T-helper 1 cell treated with Interleukin-12 subunit alpha and Interleukin-12 subunit beta and Interleukin-4 antibody, amounts not matched to agents 30 μg/mL and 1 μg/mL, for 36 hours (primary cell): Measurements from ENCODE around the gene RND2.
A peak's percentile ranks its signal among the peaks of the same experiment; 100 is the strongest.
"Not testable (repeated sequence)": the region's sequence is repeated elsewhere in the genome, so short reads cannot be mapped to it uniquely, and the experiment has no call there.

Experiments used
- H3K27ac Mint-ChIP-seq: one replicate; pipeline ENCODE4 v1.8.0; 2021; ENCODE audit warnings: mild to moderate bottlenecking, mixed read lengths
- H3K27me3 Mint-ChIP-seq: one replicate; pipeline ENCODE4 v1.8.0; 2021; ENCODE audit warnings: low read depth, mixed read lengths
- H3K36me3 Mint-ChIP-seq: one replicate; pipeline ENCODE4 v1.8.0; 2021; ENCODE audit warnings: low read depth, mixed read lengths
- H3K4me1 Mint-ChIP-seq: one replicate; pipeline ENCODE4 v1.8.0; 2021; ENCODE audit warnings: low read depth, mixed read lengths
- H3K4me3 Mint-ChIP-seq: one replicate; pipeline ENCODE4 v1.8.0; 2021; ENCODE audit warnings: mild to moderate bottlenecking, moderate library complexity, mixed read lengths
- H3K9me3 Mint-ChIP-seq: one replicate; pipeline ENCODE4 v1.8.0; 2021; ENCODE audit warnings: mixed read lengths

Gene RND2

DNA sequence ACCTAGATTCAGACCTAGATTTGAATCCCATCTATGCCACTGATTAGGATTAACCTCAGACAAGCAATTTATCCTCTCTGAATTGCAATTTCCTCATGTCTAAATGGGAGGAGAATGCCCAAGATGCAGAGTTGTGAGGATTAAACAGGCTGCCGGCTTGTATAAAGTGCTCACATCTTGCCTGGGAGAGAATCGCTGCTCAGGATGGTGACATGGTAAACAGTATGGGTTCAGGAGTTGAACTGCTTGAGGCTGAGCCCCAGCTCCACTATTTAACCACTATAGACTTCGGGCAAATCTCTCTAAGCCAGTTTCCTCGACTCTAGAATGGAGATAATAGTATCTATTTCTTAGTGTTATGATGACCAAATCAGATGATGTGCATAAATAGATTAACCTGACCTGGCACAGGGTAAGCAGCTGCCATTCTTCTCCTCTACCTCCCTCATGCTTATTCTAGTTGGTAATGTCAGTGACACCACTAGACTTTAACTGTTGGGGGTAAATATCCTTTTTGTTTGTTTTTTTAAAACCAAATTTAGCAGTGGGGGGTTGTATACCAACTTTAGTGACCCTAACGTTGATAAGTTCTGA, 27.5 kb upstream of the RND2 start:
- H3K27me3 Mint-ChIP-seq, result no peaks in the 10 kb centered on the region
- peak overlapping the region; percentile 90 for H3K4me3 Mint-ChIP-seq
- H3K9me3 Mint-ChIP-seq, result no peaks in the 10 kb centered on the region
- H3K27ac Mint-ChIP-seq, result peak overlapping the region; percentile 92
- peaks cover 27% of the 10 kb centered on the region for H3K36me3 Mint-ChIP-seq
- H3K4me1 Mint-ChIP-seq, result peaks cover 20% of the 10 kb centered on the region

DNA sequence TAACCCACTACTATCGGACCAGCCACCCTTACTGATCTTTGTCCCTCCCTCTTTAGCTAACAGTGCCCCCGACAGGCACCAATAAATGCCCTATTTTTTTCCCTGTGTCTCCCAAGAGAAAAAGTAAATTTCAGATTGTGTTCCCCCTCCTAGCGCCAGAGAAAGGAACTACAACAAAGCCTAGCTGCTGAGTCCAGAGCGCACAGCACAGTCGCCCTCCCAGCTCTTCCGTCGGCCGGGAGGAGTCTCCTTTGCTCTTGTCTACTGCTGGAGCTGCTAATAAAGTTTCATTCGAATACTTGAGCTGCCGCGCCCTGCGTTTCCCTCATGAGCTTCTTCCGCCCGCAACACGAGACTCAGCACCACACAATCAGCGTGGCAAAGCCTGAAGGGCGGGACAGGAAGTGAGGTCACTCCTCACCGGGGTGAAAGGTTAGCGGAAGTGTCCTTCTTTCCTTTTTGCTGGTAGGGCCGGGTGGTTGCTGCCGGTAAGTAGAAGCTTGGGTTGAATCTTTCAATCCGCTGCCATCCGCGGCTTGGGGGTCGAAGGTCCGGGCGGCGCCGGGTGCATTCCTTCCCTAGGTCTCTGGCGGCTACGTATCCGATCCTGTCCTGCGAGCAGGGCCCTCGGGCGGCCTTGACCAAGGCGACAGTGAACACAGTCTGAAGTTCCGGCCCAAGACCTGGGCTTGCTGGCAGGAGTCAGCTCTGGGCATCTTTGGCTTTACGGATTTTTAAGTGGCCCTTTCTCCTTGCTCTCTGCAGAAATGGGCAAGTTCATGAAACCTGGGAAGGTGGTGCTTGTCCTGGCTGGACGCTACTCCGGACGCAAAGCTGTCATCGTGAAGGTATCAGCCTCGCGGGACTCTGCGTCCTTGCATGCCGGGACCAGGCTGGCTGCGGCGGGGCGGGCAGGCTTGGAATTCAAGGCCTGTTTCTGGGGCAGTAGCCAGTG, 26.8 kb upstream of the RND2 start, which contains the start of gene RPL27:
Gene RPL27 (plus strand): TSS at position 436 of the 955 bp plus-strand sequence. CDS start 332 bp downstream, at position 768.
- Mint-ChIP-seq H3K9me3 (no peaks in the 10 kb centered on the region), H3K27me3 (no peaks in the 10 kb centered on the region), H3K4me3 (peak within 1 kb of the TSS; percentile 90), H3K36me3 (peaks cover 31% of the 10 kb centered on the region), H3K4me1 (peaks cover 20% of the 10 kb centered on the region), H3K27ac (peak within 1 kb of the TSS; percentile 92)

- peak overlapping the region; percentile 92 for H3K27ac Mint-ChIP-seq
Observed at GRCh38 chr17:42999003-42999525, 26.0 kb upstream of the RND2 start.

GRCh38 chr17:43000894-43001293, 24.1 kb upstream of the RND2 start:
- peaks cover 20% of the 10 kb centered on the region for H3K4me1 Mint-ChIP-seq
- not testable (repeated sequence) for H3K4me3 Mint-ChIP-seq, H3K9me3 Mint-ChIP-seq, H3K27ac Mint-ChIP-seq, H3K27me3 Mint-ChIP-seq
- peaks cover 33% of the 10 kb centered on the region for H3K36me3 Mint-ChIP-seq

More at GRCh38 chr17:42999003-42999525, 26.0 kb upstream of the RND2 start:
- Mint-ChIP-seq H3K4me3 (peak overlapping the region; percentile 90), H3K4me1 (peaks cover 20% of the 10 kb centered on the region), H3K36me3 (peaks cover 36% of the 10 kb centered on the region), H3K27me3 (no peaks in the 10 kb centered on the region), H3K9me3 (no peaks in the 10 kb centered on the region)

GRCh38 chr17:43003542-43004172, 21.4 kb upstream of the RND2 start:
- H3K4me1 Mint-ChIP-seq, result peaks cover 21% of the 10 kb centered on the region
- no peak overlapping the region for H3K4me3 Mint-ChIP-seq
- H3K36me3 Mint-ChIP-seq, result peaks cover 35% of the 10 kb centered on the region
- H3K27me3 Mint-ChIP-seq, result no peaks in the 10 kb centered on the region
- H3K27ac Mint-ChIP-seq, result peak overlapping the region; percentile 31
- no peaks in the 10 kb centered on the region for H3K9me3 Mint-ChIP-seq

- peak within 1 kb of the TSS; percentile 100 for H3K27ac Mint-ChIP-seq
- H3K36me3 Mint-ChIP-seq, result peaks cover 25% of the 10 kb centered on the region
- H3K9me3 Mint-ChIP-seq, result no peaks in the 10 kb centered on the region
- peak within 1 kb of the TSS; percentile 100 for H3K4me3 Mint-ChIP-seq
- H3K4me1 Mint-ChIP-seq, result peaks cover 16% of the 10 kb centered on the region
- no peaks in the 10 kb centered on the region for H3K27me3 Mint-ChIP-seq
Observed at GRCh38 chr17:43006639-43007551, 18.1 kb upstream of the RND2 start, which contains the start of gene IFI35. Gene IFI35 (plus strand): TSS chr17:43006784. CDS start chr17:43006948, 164 bp downstream.

- no peaks in the 10 kb centered on the region for H3K9me3 Mint-ChIP-seq
- no peak overlapping the region for H3K27ac Mint-ChIP-seq
- peaks cover 33% of the 10 kb centered on the region for H3K36me3 Mint-ChIP-seq
- H3K27me3 Mint-ChIP-seq, result no peaks in the 10 kb centered on the region
- peaks cover 21% of the 10 kb centered on the region for H3K4me1 Mint-ChIP-seq
- no peak overlapping the region for H3K4me3 Mint-ChIP-seq
Observed at GRCh38 chr17:43010667-43011308, 14.2 kb upstream of the RND2 start.

DNA sequence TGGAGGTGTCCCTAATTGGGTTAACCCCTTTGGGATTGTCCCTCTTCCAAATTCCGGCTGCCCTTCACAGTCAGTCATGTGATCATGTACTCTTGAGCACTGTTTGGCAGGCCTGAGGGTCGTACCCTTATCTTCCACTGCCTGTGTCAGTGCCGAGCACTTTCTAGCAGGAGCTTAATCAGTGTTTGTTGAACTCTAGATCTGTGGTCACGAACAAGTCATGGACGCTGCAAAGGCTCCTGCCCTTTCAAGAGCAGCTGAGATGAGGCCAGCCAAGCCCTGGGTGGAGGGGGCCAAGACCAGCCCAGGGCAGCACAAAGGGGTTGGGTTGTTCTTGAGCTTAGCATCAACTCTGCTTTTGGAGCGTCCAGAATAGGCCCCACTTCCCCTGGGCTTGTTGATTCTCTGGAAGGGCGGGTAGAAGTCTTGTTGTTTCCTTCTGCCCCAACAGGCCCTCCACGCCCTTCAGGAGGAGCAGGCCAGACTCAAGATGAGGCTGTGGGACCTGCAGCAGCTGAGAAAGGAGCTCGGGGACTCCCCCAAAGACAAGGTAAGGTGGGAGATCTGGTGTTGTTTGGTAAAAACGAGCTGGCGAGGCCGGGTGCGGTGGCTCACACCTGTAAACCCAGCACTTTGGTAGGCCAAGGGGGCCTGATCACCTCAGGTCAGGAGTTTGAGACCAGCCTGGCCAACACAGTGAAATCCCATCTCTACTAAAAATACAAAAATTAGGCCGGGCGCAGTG, 13.1 kb upstream of the RND2 start:
- Mint-ChIP-seq H3K27ac (no peak overlapping the region), H3K36me3 (peaks cover 32% of the 10 kb centered on the region), H3K27me3 (no peaks in the 10 kb centered on the region), H3K4me3 (no peak overlapping the region), H3K4me1 (peaks cover 16% of the 10 kb centered on the region), H3K9me3 (no peaks in the 10 kb centered on the region)

GRCh38 chr17:43013296-43013695, 11.7 kb upstream of the RND2 start:
- Mint-ChIP-seq H3K27ac (no peak overlapping the region), H3K4me1 (peaks cover 18% of the 10 kb centered on the region), H3K27me3 (no peaks in the 10 kb centered on the region), H3K36me3 (peaks cover 32% of the 10 kb centered on the region), H3K4me3 (no peak overlapping the region), H3K9me3 (no peaks in the 10 kb centered on the region)

DNA sequence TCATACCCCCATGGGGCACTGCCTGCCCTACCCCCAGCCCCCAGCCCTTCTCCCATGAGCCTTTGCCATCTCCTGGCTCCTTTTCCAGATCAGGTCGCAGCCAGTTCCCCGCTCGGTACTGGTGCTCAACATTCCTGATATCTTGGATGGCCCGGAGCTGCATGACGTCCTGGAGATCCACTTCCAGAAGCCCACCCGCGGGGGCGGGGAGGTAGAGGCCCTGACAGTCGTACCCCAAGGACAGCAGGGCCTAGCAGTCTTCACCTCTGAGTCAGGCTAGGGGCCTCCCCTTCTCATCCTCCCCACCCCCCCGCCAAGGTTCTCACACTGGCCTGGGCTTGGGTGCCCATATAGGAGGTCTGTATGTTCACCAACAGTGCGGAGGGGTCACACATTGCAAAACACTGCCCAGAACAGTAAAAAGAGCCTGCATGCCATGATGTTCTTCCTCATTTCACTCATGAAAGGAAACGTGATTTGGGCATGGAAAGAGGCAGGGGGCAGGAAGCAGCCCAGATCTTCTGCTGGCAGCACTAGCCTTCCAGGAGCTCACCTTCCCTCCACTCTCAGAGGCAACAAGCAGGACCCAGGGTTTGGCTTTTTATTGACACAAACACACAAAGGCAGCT, 10.9 kb upstream of the RND2 start:
- no peaks in the 10 kb centered on the region for H3K27me3 Mint-ChIP-seq
- H3K4me3 Mint-ChIP-seq, result no peak overlapping the region
- H3K9me3 Mint-ChIP-seq, result no peaks in the 10 kb centered on the region
- peaks cover 18% of the 10 kb centered on the region for H3K4me1 Mint-ChIP-seq
- H3K36me3 Mint-ChIP-seq, result peaks cover 32% of the 10 kb centered on the region
- H3K27ac Mint-ChIP-seq, result no peak overlapping the region

- no peak overlapping the region for H3K27ac Mint-ChIP-seq
- no peak overlapping the region for H3K4me3 Mint-ChIP-seq
- H3K36me3 Mint-ChIP-seq, result peaks cover 32% of the 10 kb centered on the region
- H3K9me3 Mint-ChIP-seq, result no peaks in the 10 kb centered on the region
- H3K4me1 Mint-ChIP-seq, result peaks cover 22% of the 10 kb centered on the region
- peaks cover 4% of the 10 kb centered on the region for H3K27me3 Mint-ChIP-seq
Observed at GRCh38 chr17:43014649-43015542, 10.1 kb upstream of the RND2 start.

- no peak overlapping the region for H3K4me3 Mint-ChIP-seq
- peaks cover 4% of the 10 kb centered on the region for H3K27me3 Mint-ChIP-seq
- H3K27ac Mint-ChIP-seq, result no peak overlapping the region
- peaks cover 16% of the 10 kb centered on the region for H3K4me1 Mint-ChIP-seq
- H3K9me3 Mint-ChIP-seq, result no peaks in the 10 kb centered on the region
- H3K36me3 Mint-ChIP-seq, result peaks cover 28% of the 10 kb centered on the region
Observed at GRCh38 chr17:43015579-43015978, 9.5 kb upstream of the RND2 start.
